Muscle of back (tissue), 11 donors: ENCODE data around the gene MOG. TPM values are rescaled to one million over a fixed set of nuclear protein-coding genes. Genes with fewer than 3 reads are reported as not detected.
A peak's percentile ranks its signal among the peaks of the same experiment; 100 is the strongest.

ENCODE experiments used
- DNase-seq, 3 donors: peaks; one replicate each; pipeline versions ENCODE4 v3.0.0 to v3.0.0-alpha.2; 2013
- polyA plus RNA-seq, 10 donors: library from polyadenylated mRNA; unstranded; fragments of 120-200 nt; gene quantifications; one replicate each; pipeline ENCODE4 v1.2.1, GENCODE V29; 2013; ENCODE audit not compliant: insufficient read length in 10 of 10

The MOG gene
- polyA plus RNA-seq, 10 donors: not detected

DNA sequence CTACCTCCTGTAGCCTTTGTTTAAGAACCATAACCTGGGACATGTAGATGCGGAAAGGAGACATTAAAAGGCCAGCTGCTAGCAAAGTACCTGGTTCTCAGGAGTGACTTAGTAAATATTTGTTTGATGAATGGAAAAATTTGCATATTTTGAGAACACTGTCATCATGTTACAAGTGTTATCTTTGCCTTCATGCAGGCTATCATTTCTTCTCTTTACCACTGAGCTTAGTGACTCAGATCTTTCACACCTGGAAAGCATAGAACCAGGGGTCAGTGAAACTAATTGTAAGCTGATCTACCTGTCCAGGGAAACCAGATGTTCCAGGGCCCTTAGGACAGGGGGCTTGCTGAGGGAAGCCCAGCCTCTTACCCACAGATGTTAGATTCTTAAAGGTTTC is 18.7 kb downstream of the MOG start:
- DNase-seq: no peak

DNA sequence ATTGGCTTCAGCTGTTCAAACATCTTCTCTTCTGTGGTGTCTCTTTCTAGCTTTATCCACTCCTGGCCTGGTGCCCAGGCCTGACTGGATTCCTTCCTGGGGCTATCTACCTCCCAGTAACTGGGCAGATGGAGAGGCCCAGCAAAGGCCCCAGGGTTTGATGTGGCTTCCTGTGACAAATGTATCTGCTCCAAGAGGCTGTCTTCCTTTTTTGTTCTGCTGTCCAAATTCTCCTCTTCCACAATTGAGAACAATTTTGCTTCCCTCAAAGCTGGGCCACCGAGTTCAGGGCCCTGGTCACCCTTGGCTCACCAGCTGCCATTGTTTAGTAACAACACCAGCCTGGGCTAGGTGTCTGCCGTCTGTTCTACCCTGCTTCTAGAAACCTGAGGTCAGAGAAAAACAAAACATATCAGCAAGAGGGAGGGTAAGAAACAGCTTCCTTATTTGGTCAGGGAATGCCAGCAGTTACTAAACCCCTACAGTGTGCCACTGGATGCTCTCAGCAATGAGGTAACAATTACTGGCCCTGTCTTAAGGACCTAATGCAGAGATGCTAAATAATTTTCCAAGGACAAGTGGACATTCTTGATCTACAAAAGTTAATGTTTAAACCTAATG is 20.2 kb downstream of the MOG start:
- no peak for DNase-seq

DNA sequence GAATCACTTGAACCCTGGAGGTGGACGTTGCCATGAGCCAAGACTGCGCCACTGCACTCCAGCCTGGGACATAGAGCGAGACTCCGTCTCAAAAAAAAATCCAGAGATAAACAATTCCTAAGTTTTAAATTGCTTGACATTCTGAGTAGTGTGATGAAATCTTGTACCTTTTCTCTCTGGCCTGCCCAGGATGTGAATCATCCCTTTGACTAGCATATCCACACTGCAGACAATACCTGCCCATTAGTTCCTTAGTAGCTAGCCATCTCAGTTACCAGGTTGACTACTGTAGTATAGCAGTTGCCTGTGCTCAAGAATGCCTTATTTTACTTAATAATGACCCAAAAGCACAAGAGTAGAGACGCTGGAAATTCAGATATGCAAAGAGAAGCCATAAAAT is 21.2 kb downstream of the MOG start:
- no peak for DNase-seq

DNA sequence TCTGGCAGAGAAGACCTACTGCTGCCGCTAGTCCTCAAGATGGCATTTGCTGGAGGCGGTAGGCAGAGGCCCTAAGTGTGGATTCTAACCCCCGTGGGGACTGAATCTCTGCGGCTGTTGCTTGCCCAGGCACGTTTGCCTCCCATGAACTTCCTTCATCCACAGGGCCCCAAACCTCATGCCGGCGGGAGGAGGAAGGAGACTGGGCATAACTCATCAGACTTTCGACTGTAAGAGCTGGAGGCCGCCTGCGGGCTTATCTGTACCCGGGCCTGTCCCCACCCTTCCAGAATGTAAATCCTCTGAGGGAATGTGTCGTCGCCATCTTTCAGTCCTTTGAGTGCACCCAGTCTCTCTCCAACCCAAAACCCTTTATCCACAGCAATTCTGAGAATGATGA is 23.1 kb downstream of the MOG start:
- no peak for DNase-seq

DNA sequence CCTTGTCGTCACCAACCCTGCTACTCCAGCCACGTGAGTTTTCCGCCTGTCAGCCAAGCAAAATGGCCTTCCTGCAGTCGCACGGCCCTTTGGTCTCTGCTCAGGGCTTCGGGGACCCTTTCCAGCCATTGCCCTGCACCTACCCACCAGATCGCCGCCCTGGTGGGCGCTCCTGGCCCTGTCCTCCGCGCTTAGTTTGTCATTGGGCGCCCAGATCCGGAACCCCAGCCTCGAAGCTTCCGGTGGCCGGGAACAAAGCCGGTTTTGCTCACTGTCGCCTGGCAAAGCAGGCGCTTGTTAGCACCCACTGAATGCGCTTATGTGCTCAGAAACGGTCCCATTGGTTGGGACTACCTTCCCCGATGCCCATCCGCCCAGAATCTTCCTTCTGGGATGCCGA is 23.5 kb downstream of the MOG start:
- no peak for DNase-seq

DNA sequence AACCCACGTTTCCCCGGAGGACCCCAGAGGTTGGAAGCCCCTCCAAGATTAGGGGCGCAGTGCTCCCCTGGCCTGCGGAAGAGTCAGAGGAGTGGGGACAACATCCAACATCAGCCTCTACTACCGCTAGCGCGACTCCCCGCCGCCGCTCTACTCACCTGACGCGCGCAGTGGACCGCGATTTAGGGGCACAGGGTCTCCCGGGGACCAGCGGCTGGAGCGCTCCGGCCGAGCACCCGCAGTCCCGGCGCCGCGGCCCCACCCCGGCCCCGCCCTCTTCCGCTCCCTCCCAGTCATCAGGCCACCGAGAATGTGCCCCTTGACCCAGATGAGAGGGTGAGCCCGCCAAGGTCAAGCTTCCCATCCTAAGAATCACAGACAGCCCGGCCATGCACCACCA is 24.0 kb downstream of the MOG start, which contains the start of gene ZFP57:
Gene ZFP57 (minus strand): TSS at position 249 of the 400 bp plus-strand sequence. CDS start 4,149 bp downstream, outside the sequence.
- no peak for DNase-seq

DNA sequence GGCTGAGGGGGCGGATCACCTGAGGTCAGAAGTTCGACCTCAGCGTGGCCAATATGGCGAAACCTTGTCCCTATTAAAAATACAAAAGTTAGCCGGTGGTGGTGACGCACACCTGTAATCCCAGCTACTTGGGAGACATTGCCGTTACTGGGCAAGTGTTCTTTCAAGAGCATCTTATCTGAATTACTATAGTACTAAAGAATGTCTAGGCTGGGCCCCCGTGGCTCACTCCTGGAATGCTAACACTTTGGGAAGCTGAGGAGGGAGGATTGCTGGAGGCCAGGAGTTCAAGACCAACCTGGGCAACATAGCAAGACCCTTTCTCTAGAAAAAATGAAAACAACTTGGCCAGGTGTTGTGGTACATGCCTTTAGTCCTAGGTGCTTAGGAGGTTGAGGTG is 24.9 kb downstream of the MOG start:
- no peak for DNase-seq

DNA sequence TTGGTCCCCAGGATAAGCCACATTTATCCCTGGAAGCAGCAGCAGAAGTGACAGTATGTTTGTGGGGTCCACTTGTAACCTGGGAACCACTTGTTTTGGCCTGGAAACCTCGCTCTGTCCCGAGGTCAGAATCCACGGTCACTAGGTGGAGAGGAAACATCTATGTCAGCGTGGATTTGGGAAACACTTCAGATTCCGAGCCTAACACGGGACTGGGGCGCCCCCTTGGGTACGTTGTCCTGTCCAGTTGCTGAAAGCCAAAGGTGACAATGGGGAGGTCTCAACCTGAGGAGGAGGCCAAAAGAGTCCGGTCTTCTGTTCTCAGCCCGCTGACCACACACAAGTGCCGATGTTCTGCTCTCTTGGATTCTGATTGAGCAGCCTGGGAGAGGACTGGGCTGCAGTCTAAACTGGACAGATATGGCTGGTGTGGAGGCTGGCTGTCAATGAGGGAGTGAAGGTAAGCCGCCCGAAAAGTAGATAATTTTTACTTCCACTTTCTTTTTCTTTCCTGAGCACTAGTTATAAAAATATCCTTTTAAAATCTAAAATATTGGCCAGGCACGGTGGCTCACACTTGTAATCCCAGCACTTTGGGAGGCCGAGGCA is 28.9 kb downstream of the MOG start:
- no peak for DNase-seq

DNA sequence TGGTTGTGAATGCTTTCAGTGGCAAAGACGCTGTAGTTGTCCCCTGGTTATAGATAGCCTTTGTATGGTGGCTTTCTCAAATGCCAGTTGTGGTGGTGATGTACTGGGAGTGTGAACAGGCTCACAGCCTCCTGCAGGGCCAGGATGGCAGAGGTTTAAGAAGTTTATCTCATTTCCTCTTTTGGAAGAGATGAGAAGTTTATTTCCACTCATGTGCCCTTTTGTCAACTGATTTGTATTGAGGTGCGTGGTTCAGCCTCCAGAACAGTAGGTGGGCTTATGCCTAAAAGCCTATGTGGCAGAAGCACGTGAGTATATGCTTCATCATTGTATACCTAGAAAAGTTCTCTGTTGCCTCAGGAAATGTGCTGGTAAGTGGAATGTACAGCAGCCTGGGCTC is 37.7 kb downstream of the MOG start:
- no peak for DNase-seq

DNA sequence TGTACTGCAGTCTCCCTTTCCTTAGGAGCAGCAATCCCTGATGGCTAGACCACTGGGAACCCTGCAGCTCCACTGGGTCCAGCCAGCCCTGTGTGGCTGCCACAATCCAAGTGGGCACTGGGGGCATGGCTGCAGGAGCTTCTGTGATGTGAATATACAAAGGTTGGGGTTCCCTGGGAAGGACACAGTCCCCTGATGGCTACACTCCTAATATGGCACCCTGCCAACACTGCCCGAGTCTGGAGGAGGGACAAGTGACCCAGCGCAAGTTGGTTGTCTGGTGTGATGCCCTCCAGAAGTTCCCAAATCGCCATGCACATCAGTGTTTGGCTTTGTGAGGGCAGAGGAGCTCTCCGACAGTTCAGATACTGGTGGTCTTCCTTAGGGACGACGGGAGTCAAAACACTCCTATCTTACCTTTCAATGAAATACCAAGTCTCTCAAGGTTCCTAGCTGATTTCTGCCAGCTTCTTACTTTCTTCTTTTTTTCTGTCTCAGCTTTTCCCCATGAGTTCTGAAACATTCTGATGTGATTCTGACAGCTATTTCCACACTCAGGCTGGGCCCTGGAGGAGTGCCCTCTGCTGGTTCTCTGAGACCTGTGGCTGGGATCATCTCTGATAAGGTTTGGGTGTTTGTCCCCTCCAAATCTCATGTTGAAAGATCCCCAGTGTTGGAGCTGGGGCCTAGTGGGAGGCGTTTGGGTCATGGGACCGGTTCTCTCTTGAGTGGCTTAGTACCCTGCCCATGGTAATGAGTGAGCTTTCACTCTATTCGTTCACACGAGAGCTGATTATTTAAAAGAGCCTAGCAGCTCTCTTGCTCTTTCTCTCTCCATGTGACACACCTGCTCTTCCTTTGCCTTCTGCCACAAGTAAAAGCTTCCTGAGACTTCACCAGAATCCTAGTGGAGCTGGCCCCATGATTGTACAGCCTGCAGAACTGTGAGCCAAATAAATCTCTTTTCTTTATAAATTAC is 39.5 kb downstream of the MOG start:
- DNase-seq: no peak

DNA sequence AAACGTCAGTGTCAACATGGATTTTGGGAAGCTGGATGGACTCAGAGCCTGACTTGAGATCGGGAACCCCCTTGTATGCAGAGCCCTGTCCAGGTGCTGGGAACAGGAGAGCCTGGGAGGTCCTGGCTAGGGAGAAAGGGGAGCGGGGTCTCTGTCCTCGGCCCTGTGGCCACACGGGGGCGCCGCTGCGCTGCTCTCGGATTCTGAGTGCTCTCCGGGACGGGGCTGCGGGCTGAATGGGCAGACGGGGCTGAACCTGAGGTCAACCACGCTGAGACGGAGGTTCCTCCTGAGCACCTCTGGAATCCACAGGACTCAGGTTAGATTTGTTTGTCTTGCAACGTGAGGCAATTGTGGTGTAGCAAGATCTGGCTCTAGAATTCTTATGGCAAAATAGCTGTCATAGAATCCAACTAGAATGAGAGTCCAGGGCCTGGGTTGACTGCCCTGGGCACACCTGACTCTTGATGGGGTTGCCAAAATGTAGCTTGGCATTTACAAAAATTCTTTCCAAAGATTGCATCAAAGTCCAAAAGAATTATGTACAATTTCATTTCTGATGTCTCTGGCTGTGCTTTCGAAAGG is 45.7 kb downstream of the MOG start:
- peak in 1 of 3 donors; percentile 54 for DNase-seq

DNA sequence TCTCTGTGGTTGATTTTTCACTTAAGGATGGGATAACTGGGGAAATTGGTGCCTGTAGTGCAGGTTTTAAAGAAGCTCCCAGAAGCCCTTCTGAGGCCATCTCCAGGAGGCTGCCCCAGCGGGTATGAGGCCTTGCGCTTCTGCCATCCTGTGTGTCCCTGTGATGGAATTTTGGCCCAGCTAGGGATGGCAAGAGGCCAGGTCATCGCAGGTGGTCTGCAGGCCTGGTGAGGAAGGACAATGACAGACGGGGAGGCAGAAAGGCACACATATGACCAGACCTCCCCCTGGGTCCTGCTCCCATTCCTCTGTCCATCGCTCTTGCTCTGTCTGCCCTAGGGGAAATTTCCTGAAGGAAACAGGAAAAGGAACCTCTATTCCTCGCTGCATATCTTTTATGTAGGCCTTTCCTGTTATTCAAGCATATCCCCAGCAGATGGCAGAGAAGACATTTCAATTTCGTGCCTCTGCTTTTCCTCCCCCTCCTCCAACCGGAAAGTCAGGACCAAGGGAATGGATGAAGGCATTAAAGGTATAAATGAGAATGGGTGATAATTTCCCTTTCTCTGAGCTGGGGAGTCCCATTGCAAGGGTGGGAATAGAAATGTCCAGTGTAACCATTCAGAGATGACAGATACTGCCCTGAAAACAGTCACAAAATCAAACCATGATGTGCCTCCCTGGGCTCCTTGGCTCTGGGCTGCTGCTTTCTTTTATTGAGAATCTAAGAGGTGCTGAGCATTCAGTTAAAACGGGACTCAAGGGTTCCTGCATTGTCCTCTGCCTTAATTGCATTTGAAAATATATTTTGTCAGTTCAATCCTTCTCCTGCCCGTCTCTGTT is 48.7 kb downstream of the MOG start:
- peak; percentile 24 to 62 (median 42) for DNase-seq

DNA sequence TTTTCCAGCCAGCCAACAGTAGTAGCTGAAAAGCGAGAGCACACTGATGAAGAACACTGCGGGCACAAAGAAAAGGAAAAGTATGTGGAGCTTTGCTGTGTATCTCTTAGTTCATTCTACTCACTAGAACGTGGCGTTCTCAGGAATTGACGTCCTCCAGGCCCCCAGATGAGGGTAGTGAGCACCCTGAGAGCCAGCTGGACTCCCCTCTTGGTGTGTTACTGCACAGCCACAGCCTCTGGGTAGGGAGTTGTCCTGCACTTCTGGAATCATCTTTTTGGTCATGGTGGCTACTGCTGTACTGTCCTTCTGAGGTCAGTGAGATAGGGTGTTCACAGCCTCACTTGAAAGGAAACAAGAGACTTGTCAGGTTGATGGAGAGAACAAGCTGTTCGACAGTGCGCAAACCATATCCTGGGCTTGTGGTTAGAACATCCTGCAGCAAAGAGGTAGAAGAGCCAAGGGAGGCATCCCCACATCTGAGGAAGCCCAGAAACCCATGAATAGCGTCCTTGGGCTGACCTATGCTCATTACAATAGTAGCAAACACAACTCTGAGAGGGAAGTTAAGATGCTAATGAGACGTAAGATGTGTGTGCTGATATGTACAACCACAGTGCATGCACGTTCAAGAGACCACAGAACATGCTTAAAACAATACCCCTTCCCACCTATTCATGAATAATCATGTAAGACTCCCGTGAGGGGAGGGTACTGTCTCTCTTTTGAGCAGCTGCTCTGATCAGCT is 51.7 kb downstream of the MOG start:
- no peak for DNase-seq

DNA sequence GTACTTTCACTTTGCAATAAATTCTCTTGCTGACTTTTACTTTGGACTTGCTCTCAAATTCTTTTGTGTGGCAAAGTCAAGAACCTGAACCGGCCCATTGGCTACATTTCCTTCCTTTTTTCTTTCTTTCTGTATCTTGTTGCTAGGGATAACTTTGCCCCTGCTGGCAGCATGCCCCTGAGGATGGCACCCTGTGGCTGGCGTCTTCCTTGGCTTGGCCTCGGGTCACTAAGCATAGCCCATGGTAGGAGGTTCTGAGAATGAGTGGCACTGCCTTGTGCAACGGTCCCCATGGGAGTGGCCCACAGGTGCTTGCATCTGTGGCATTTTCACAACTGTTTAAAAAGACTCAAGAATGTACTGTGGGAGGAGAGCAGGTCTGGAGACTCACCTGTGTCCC is 52.3 kb downstream of the MOG start:
- DNase-seq: no peak

DNA sequence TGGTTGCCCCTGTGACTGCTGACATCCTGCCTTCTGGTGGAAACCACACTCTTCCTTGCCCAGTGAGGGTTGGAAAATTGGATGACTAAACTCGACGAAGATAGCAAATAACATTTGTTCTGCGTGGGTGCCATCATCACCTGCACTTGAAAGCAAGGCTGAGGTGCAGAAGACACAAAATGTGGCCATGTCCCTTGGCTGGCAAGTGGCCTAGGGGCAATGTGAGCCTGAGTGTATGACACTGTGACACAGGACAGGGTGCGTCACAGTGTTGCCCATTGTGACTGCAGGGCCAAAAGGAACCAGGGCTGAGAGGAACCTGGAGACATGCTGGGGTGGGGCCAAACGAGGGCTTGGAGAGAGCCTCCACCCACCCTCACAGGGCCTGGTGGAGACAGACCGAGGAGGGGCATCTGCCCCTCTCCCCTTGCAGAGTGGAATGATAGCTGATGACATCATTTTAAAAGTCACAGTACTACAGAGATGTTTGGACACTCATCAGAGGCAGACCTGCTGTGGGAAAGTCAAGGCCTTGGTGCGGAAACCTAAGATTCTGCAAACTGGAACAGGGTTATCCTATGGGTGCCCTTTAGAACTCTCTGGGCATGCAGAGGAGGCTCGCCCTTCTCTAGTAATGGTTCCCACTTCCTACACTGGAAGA is 53.5 kb downstream of the MOG start:
- no peak for DNase-seq

DNA sequence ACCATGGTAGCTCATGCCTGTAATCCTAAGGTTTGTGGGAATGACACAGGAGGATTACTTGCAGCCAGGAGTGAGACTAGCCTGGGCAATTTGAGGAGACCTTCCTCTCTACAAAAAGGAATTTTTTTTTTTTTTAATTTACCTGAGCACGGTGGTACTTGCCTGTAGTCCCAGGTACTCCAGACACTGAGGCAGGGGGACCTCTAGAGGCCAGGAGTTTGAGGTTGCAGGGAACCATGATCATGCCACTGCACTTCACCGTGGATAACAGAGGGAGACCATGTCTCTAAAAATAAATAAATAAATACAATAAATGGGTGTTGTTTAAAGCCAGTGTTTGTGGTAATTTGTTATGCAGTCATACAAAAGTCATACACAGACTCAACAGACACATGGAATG is 64.0 kb downstream of the MOG start:
- no peak for DNase-seq
